IPS-18a (cell line): ENCODE data around the gene DOLK.

Experiments used
- H3K27ac ChIP-seq: one replicate; pipeline ENCODE4 v1.5.1; 2013; ENCODE audit warnings: low read length
- H3K27me3 ChIP-seq: one replicate; pipeline ENCODE4 v1.6.1; 2013; ENCODE audit warnings: mild to moderate bottlenecking, low read length; ENCODE audit not compliant: control insufficient read depth, insufficient read depth
- H3K36me3 ChIP-seq: one replicate; pipeline ENCODE4 v1.6.1; 2013; ENCODE audit warnings: low read depth, low read length; ENCODE audit not compliant: control insufficient read depth
- H3K4me1 ChIP-seq: one replicate; pipeline ENCODE4 v1.6.1; 2013; ENCODE audit warnings: low read depth, low read length; ENCODE audit not compliant: control insufficient read depth
- H3K4me3 ChIP-seq: one replicate; pipeline ENCODE4 v1.5.1; 2013; ENCODE audit warnings: low read length
- H3K9ac ChIP-seq: one replicate; pipeline ENCODE4 v1.6.1; 2013; ENCODE audit warnings: mild to moderate bottlenecking, low read length, moderate library complexity
- H3K9me3 ChIP-seq: one replicate; pipeline ENCODE4 v1.6.1; 2013; ENCODE audit warnings: low read depth, low read length; ENCODE audit not compliant: control insufficient read depth

DOLK gene

GRCh38 chr9:128901822-128902221 lies 45.6 kb downstream of the DOLK start:
- Histone ChIP-seq H3K27ac (no peak overlapping the region), H3K9me3 (no peaks in the 10 kb centered on the region), H3K4me1 (no peaks in the 10 kb centered on the region), H3K36me3 (peaks cover 6% of the 10 kb centered on the region), H3K9ac (no peak overlapping the region), H3K4me3 (no peak overlapping the region), H3K27me3 (no peaks in the 10 kb centered on the region)

- Histone ChIP-seq H3K9me3 (no peaks in the 10 kb centered on the region), H3K36me3 (peaks cover 9% of the 10 kb centered on the region), H3K4me1 (no peaks in the 10 kb centered on the region), H3K4me3 (no peak overlapping the region), H3K9ac (no peak overlapping the region), H3K27me3 (no peaks in the 10 kb centered on the region), H3K27ac (no peak overlapping the region)
These were observed 46.0 kb downstream of the DOLK start for GRCh38 chr9:128901379-128901778.

- H3K36me3 ChIP-seq = peaks cover 20% of the 10 kb centered on the region
- no peak overlapping the region for H3K4me3 ChIP-seq
- no peak overlapping the region for H3K9ac ChIP-seq
- H3K4me1 ChIP-seq = peaks cover 13% of the 10 kb centered on the region
- no peaks in the 10 kb centered on the region for H3K27me3 ChIP-seq
- no peak overlapping the region for H3K27ac ChIP-seq
- no peaks in the 10 kb centered on the region for H3K9me3 ChIP-seq
These were observed 47.7 kb downstream of the DOLK start for GRCh38 chr9:128899566-128900322.

GRCh38 chr9:128898845-128899565 lies 48.4 kb downstream of the DOLK start:
- H3K9ac ChIP-seq = no peak overlapping the region
- peaks cover 21% of the 10 kb centered on the region for H3K36me3 ChIP-seq
- H3K27ac ChIP-seq = no peak overlapping the region

GRCh38 chr9:128898382-128898781 lies 49.0 kb downstream of the DOLK start:
- peaks cover 24% of the 10 kb centered on the region for H3K36me3 ChIP-seq
- H3K4me3 ChIP-seq = no peak overlapping the region
- peaks cover 13% of the 10 kb centered on the region for H3K4me1 ChIP-seq

More at GRCh38 chr9:128898845-128899565, 48.4 kb downstream of the DOLK start:
- Histone ChIP-seq H3K4me1 (peaks cover 13% of the 10 kb centered on the region), H3K27me3 (no peaks in the 10 kb centered on the region), H3K4me3 (no peak overlapping the region), H3K9me3 (no peaks in the 10 kb centered on the region)

GRCh38 chr9:128895556-128895955 lies 51.8 kb downstream of the DOLK start:
- Histone ChIP-seq H3K27ac (no peak overlapping the region), H3K27me3 (no peaks in the 10 kb centered on the region), H3K4me1 (peaks cover 13% of the 10 kb centered on the region), H3K9ac (no peak overlapping the region), H3K36me3 (peaks cover 44% of the 10 kb centered on the region), H3K9me3 (no peaks in the 10 kb centered on the region), H3K4me3 (no peak overlapping the region)

More at GRCh38 chr9:128898382-128898781, 49.0 kb downstream of the DOLK start:
- Histone ChIP-seq H3K27me3 (no peaks in the 10 kb centered on the region), H3K27ac (no peak overlapping the region), H3K9ac (no peak overlapping the region), H3K9me3 (no peaks in the 10 kb centered on the region)
